HepG2 (cell line): ENCODE data around the gene RASSF9.

ENCODE experiments used
- EZH2 ChIP-seq: conservative IDR thresholded peaks from 2 replicates; pipeline ENCODE4 v1.6.1; 2012; ENCODE audit warnings: mild to moderate bottlenecking, low read depth, low read length, moderate library complexity
- FOXP4 ChIP-seq: sonication (generic); formaldehyde crosslinking; IDR thresholded peaks from 2 replicates; pipeline ENCODE4 v1.4.0; 2020; ENCODE audit warnings: missing genetic modification reagents
- GRHL1 ChIP-seq: sonication (generic); formaldehyde crosslinking; conservative IDR thresholded peaks from 2 replicates; pipeline ENCODE4 v1.8.0; 2022; ENCODE audit warnings: missing genetic modification reagents
- MAFK ChIP-seq, 2 experiments: IDR thresholded peaks in 1 of 2; conservative IDR thresholded peaks in 1 of 2; 2 replicates each; pipeline ENCODE4 v1.6.1; 2011; ENCODE audit warnings: improper control_type of control experiment in 2 of 2, low read length in 2 of 2
- NBN ChIP-seq: fragments of 450-650 bp; conservative IDR thresholded peaks from 2 replicates; pipeline ENCODE4 v1.6.1; 2017
- RCOR2 ChIP-seq: IDR thresholded peaks from 2 replicates; pipeline ENCODE4 v1.6.1; 2016; ENCODE audit warnings: missing biosample characterization, missing genetic modification reagents
- SNRNP70 ChIP-seq: fragments of 200-400 bp; formaldehyde crosslinking; IDR thresholded peaks from 2 replicates; pipeline ENCODE4 v1.6.1; 2017; ENCODE audit warnings: mild to moderate bottlenecking, low read depth, low read length, moderate library complexity
- SP2 ChIP-seq: sonication (generic); formaldehyde crosslinking; IDR thresholded peaks from 2 replicates; pipeline ENCODE4 v1.5.1; 2020; ENCODE audit warnings: mild to moderate bottlenecking, missing genetic modification reagents
- TCF7L2 ChIP-seq: IDR thresholded peaks from 2 replicates; pipeline ENCODE4 v1.6.1; 2011; ENCODE audit warnings: mild to moderate bottlenecking, low read depth, low read length, moderate library complexity
- ZHX1 ChIP-seq: sonication (generic); formaldehyde crosslinking; IDR thresholded peaks from 2 replicates; pipeline ENCODE4 v1.8.1; 2022; ENCODE audit warnings: low read depth, mild to moderate bottlenecking, missing genetic modification reagents
- ZNF484 ChIP-seq: sonication (generic); formaldehyde crosslinking; IDR thresholded peaks from 2 replicates; pipeline ENCODE4 v1.5.1; 2020; ENCODE audit warnings: mild to moderate bottlenecking, low read depth, missing genetic modification reagents, borderline replicate concordance
- ZNF761 ChIP-seq: sonication (generic); formaldehyde crosslinking; conservative IDR thresholded peaks from 2 replicates; pipeline ENCODE4 v1.4.0; 2020; ENCODE audit warnings: mild to moderate bottlenecking, missing genetic modification reagents

GRCh38 chr12:85821759-85822158, 14.4 kb downstream of the RASSF9 start:
- TF ChIP-seq FOXP4 (no peak), ZNF484 (CRISPR knock-in tag) (no peak), ZHX1 (CRISPR knock-in tag) (no peak), SP2 (CRISPR knock-in tag) (no peak), NBN (no peak), MAFK (conservative IDR thresholded peaks at IDR 0.05 in 1 of 2, IDR thresholded peaks at IDR 0.05 in 1 of 2; ENCODE audit: low read length in 2 of 2) (no peak), TCF7L2 (no peak), ZNF761 (CRISPR knock-in tag) (no peak), SNRNP70 (no peak), RCOR2 (CRISPR knock-in tag) (no peak), EZH2 (no peak), GRHL1 (CRISPR knock-in tag) (no peak)
